A549 (cell line): ENCODE data around the gene NPTXR.

Experiments
- CEBPB ChIP-seq, 2 experiments: fragments of >200 bp in 1 of 2; sonication (Bioruptor Twin) in 1 of 2; formaldehyde crosslinking in 1 of 2; IDR thresholded peaks; 2 replicates each; pipeline ENCODE4 v1.6.1; 2012 to 2016
- CTCF ChIP-seq: fragments of >200 bp; sonication (Bioruptor Twin); formaldehyde crosslinking; IDR thresholded peaks from 3 replicates; pipeline ENCODE4 v1.5.1; 2016
- MAFK ChIP-seq: fragments of 450-650 bp; IDR thresholded peaks from 2 replicates; pipeline ENCODE4 v1.6.1; 2014; ENCODE audit not compliant: partially characterized antibody
- MAX ChIP-seq: IDR thresholded peaks from 2 replicates; pipeline ENCODE4 v1.6.1; 2012
- RARB ChIP-seq: fragments of 250-450 bp; sonication (Bioruptor Pico); IDR thresholded peaks from 2 replicates; pipeline ENCODE4 v1.8.0; 2021; ENCODE audit warnings: mild to moderate bottlenecking, moderate library complexity
- SMC3 ChIP-seq: fragments of >200 bp; sonication (Bioruptor Twin); formaldehyde crosslinking; IDR thresholded peaks from 3 replicates; pipeline ENCODE4 v1.6.1; 2018; ENCODE audit warnings: inconsistent platforms
- TP53 ChIP-seq: fragments of 250-450 bp; sonication (Bioruptor Pico); IDR thresholded peaks from 2 replicates; pipeline ENCODE4 v1.5.0; 2021; ENCODE audit warnings: mild to moderate bottlenecking, moderate library complexity

- TF ChIP-seq MAX (no peak), RARB (CRISPR knock-in tag) (no peak), MAFK (no peak), CEBPB (IDR thresholded peaks at IDR 0.05) (no peak), CTCF (no peak), TP53 (no peak), SMC3 (no peak)
Observed at GRCh38 chr22:38792833-38793232, 51.0 kb downstream of the NPTXR start.
